Ovary (tissue), 9 donors: ENCODE measurements around the gene SQSTM1. TPM values are rescaled to one million over a fixed set of nuclear protein-coding genes. Genes with fewer than 3 reads are reported as not detected.
A peak's percentile ranks its signal among the peaks of the same experiment; 100 is the strongest.

Experiments
- DNase-seq, 5 donors: peaks; one replicate each; pipeline ENCODE4 v3.0.0-alpha.2; 2019 to 2020
- H3K27ac ChIP-seq, 2 donors: fragments of 200-600 bp; one replicate each; pipeline versions ENCODE4 v1.5.1 to v1.8.0; 2019 to 2022
- H3K27me3 ChIP-seq: fragments of 200-600 bp; one replicate; pipeline ENCODE4 v1.8.0; 2022
- H3K36me3 ChIP-seq: fragments of 200-600 bp; sonication (generic); one replicate; pipeline ENCODE4 v1.5.1; 2019
- H3K4me1 ChIP-seq: one replicate; pipeline ENCODE4 v1.8.1; 2013; ENCODE audit warnings: mild to moderate bottlenecking, moderate library complexity; ENCODE audit not compliant: insufficient read depth
- H3K4me3 ChIP-seq: fragments of 200-600 bp; sonication (generic); one replicate; pipeline ENCODE4 v1.5.1; 2017
- H3K9me3 ChIP-seq, 2 donors: fragments of 200-600 bp in 1 of 2; sonication (generic) in 1 of 2; one replicate each; pipeline versions ENCODE4 v1.5.1 to v1.8.1; 2013 to 2019; ENCODE audit warnings: mild to moderate bottlenecking in 1 of 2, moderate library complexity in 1 of 2
- EP300 ChIP-seq: sonication (generic); formaldehyde crosslinking; IDR thresholded peaks from one replicate; pipeline ENCODE4 v1.6.1; 2017; ENCODE audit warnings: antibody characterized with exemption
- POLR2A ChIP-seq: fragments of 450-650 bp; IDR thresholded peaks from one replicate; pipeline ENCODE4 v1.6.1; 2017; ENCODE audit warnings: antibody characterized with exemption, mild to moderate bottlenecking, moderate library complexity
- WGBS, 3 donors: extraction: QIAGEN DNeasy Blood & Tissue Kit in 1 of 3; methylation state at CpG; one replicate each; pipeline versions ENCODE4 v1.1.5 to v1.1.7; 2013 to 2017; 5-methylcytosine and 5-hydroxymethylcytosine counted together
- intact Hi-C, 4 donors: fragments of 100-400 bp; cut with DNase I; formaldehyde crosslinking; loops; one replicate each; pipeline versions ENCODE4 v1.11.0 to v1.15.1; 2022 to 2023
- polyA plus RNA-seq, 2 donors: library from polyadenylated mRNA; stranded (reverse); fragments of 200-250 nt in 1 of 2; fragments of 350-450 nt in 1 of 2; fragmentation: Illumina TruSeq in 1 of 2; extraction: RNeasy Lipid Tissue Mini Kit (QIAGEN cat#74804) in 1 of 2; gene quantifications; one replicate each; pipeline ENCODE4 v1.2.3, GENCODE V29; 2013 to 2014
- total RNA-seq, 7 donors: library from RNA; depleted of rRNA in 2 of 7; stranded (reverse); fragments of >200 nt in 2 of 7; fragmentation: NEBNext Ultra II Directional in 3 of 7; extraction: Animal tissue kit (Norgen Biotek cat#: 25700) in 3 of 7; gene quantifications; one replicate each; pipeline versions ENCODE4 v1.1.0 to v1.2.4, GENCODE V29; 2016 to 2023
- TF ChIP-seq, protein P1 (sequence below), 3 donors: fragments of 450-650 bp in 2 of 3; fragments of 200-600 bp in 1 of 3; IDR thresholded peaks; one replicate each; pipeline versions ENCODE4 v1.5.1 to v1.8.0; 2016 to 2022; ENCODE audit warnings: antibody characterized with exemption in 3 of 3, mild to moderate bottlenecking in 1 of 3
- donor health status: DM: no; HTN: no; CAD: no; lungs with moderate emphysema.
- donor health status: DM: no; HTN: no; CAD: no.
- donor health status: Bipolar disorder and iron deficiency.
- donor health status: DM: yes; HTN: yes; CAD: no.
- donor health status: DM: no; HTN: no; CAD: no.
- donor health status: DM: yes; HTN: yes; CAD: no.

Gene SQSTM1
- total and polyA plus RNA-seq, 9 donors: 125 to 457 (median 320) TPM

- no peak overlapping the region for H3K4me3 ChIP-seq
- H3K36me3 ChIP-seq: no peaks in the 10 kb centered on the region
- H3K9me3 ChIP-seq: no peaks in the 10 kb centered on the region
- no peaks in the 10 kb centered on the region for H3K27me3 ChIP-seq
- peaks cover 15% of the 10 kb centered on the region for H3K4me1 ChIP-seq
- no peak overlapping the region for H3K27ac ChIP-seq
- 91 to 93% (median 93%) methylated on average over 27 to 30 of the region's 30 CpGs for WGBS, 3 donors
- intact Hi-C loops: loop anchor here in 3 of 4 donors (5.0 to 10.0 kb wide), 3 partner anchors 35 to 107 kb away; partner anchors contain the start of genes MRNIP (in 1 of the 3) and TBC1D9B (in 1 of the 3)
- DNase-seq: peak in 2 of 5 donors; percentile 28 to 42
- TF ChIP-seq, protein P1, sequence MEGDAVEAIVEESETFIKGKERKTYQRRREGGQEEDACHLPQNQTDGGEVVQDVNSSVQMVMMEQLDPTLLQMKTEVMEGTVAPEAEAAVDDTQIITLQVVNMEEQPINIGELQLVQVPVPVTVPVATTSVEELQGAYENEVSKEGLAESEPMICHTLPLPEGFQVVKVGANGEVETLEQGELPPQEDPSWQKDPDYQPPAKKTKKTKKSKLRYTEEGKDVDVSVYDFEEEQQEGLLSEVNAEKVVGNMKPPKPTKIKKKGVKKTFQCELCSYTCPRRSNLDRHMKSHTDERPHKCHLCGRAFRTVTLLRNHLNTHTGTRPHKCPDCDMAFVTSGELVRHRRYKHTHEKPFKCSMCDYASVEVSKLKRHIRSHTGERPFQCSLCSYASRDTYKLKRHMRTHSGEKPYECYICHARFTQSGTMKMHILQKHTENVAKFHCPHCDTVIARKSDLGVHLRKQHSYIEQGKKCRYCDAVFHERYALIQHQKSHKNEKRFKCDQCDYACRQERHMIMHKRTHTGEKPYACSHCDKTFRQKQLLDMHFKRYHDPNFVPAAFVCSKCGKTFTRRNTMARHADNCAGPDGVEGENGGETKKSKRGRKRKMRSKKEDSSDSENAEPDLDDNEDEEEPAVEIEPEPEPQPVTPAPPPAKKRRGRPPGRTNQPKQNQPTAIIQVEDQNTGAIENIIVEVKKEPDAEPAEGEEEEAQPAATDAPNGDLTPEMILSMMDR (IDR thresholded peaks at IDR 0.05): no peak
- no peak for TF ChIP-seq POLR2A
- no peak for TF ChIP-seq EP300
Observed at GRCh38 chr5:179797741-179798140, 23.0 kb upstream of the SQSTM1 start.

DNA sequence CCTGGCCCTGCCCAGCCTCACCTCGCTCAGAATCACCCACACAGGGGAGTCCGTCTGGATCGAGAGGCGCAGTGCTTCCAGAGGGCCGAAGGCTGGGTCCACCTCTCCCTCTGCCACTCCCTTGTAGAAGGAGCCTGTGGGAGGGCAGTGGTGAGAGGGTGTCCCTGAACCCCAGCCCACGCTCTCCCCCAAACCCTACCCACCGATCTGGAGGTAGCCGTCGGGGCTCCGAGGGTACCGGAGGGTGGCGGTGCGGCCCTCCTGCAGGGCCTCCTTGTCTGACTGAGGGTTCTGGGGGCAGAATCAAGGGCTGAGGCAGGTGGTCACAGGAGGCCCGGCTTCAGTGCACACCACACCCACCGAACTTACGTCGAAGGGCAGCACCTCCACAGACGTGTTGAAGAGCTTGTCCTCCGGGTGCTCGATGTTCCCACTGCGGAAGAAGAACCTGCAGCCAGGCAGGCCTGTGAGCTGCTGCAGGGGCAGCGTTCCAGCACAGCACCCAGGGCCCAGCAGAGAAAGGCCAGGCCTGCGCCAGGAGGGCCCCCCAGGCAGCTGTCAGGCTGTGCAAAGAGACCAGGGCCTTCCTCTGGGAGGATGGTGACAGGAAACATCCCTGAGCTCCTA lies 22.4 kb upstream of the SQSTM1 start:
- TF ChIP-seq POLR2A (no peak), EP300 (no peak)
- TF ChIP-seq, protein P1 (IDR thresholded peaks at IDR 0.05): no peak
- H3K9me3 ChIP-seq: no peaks in the 10 kb centered on the region
- 91 to 98% (median 92%) methylated on average over 16 to 23 of the region's 23 CpGs for WGBS, 3 donors
- peaks cover 13% of the 10 kb centered on the region for H3K4me1 ChIP-seq
- no peaks in the 10 kb centered on the region for H3K36me3 ChIP-seq
- H3K4me3 ChIP-seq: no peak overlapping the region
- no peak overlapping the region for H3K27ac ChIP-seq
- intact Hi-C loops: loop anchor here in 3 of 4 donors (5.0 to 10.0 kb wide), 3 partner anchors 36 to 107 kb away; partner anchors contain the start of genes MRNIP (in 1 of the 3) and TBC1D9B (in 1 of the 3)
- DNase-seq: peak in 2 of 5 donors; percentile 9 to 27
- H3K27me3 ChIP-seq: no peaks in the 10 kb centered on the region

- TF ChIP-seq, protein P1 (IDR thresholded peaks at IDR 0.05): no peak
- TF ChIP-seq EP300 (no peak), POLR2A (no peak)
- Histone ChIP-seq H3K27me3 (no peaks in the 10 kb centered on the region), H3K27ac (no peak overlapping the region), H3K4me1 (peaks cover 8% of the 10 kb centered on the region), H3K9me3 (no peaks in the 10 kb centered on the region), H3K36me3 (no peaks in the 10 kb centered on the region), H3K4me3 (no peak overlapping the region)
- 93 to 94% (median 93%) methylated on average over 36 of the region's 36 CpGs for WGBS, 3 donors
- peak in 3 of 5 donors; percentile 7 to 41 (median 26) for DNase-seq
- intact Hi-C loops: loop anchor here in 3 of 4 donors (5.0 to 10.0 kb wide), 3 partner anchors 37 to 106 kb away; partner anchors contain the start of genes MRNIP (in 1 of the 3) and TBC1D9B (in 1 of the 3)
Observed at GRCh38 chr5:179798771-179799643, 21.7 kb upstream of the SQSTM1 start.

- no peak overlapping the region for H3K27ac ChIP-seq
- H3K9me3 ChIP-seq: no peaks in the 10 kb centered on the region
- intact Hi-C loops: loop anchor here in 3 of 4 donors (5.0 to 10.0 kb wide), 3 partner anchors 37 to 105 kb away; partner anchors contain the start of genes MRNIP (in 1 of the 3) and TBC1D9B (in 1 of the 3)
- peaks cover 3% of the 10 kb centered on the region for H3K4me1 ChIP-seq
- no peaks in the 10 kb centered on the region for H3K27me3 ChIP-seq
- TF ChIP-seq, protein P1 (IDR thresholded peaks at IDR 0.05): no peak
- TF ChIP-seq POLR2A (no peak), EP300 (no peak)
- no peaks in the 10 kb centered on the region for H3K36me3 ChIP-seq
- no peak overlapping the region for H3K4me3 ChIP-seq
- WGBS, 3 donors: 89 to 91% (median 90%) methylated on average over 5 of the region's 5 CpGs
- DNase-seq: no peak
Observed at GRCh38 chr5:179799644-179799973, 21.1 kb upstream of the SQSTM1 start.
